GM23338 (cell line): Measurements from ENCODE around the gene DAPK2. TPM values are rescaled to one million over a fixed set of nuclear protein-coding genes. Genes with fewer than 3 reads are reported as not detected.

Experiments
- ATAC-seq: fragments of 200-7000 bp; cut with Tn5 transposase; 3 replicates; pipeline ENCODE4 v1.9.1; 2020
- DNase-seq: peaks from one replicate; pipeline ENCODE4 v3.0.0-alpha.2; 2015; ENCODE audit warnings: low spot score
- H2AFZ ChIP-seq: fragments of 200-600 bp; sonication (generic); 2 replicates; pipeline ENCODE4 v1.8.0; 2016; ENCODE audit warnings: antibody characterized with exemption, mild to moderate bottlenecking, moderate library complexity
- H3F3A ChIP-seq: fragments of 200-600 bp; sonication (generic); replicated peaks from 2 replicates; pipeline ENCODE4 v1.8.0; 2017; ENCODE audit warnings: antibody characterized with exemption, mixed run types, low read depth
- H3K27ac ChIP-seq: fragments of 200-600 bp; sonication (generic); 2 replicates; pipeline ENCODE4 v1.6.1; 2016; ENCODE audit warnings: low read depth
- H3K27me3 ChIP-seq: fragments of 200-600 bp; sonication (generic); 2 replicates; pipeline ENCODE4 v1.8.0; 2016; ENCODE audit warnings: mild to moderate bottlenecking, mixed run types, moderate library complexity; ENCODE audit not compliant: insufficient read depth
- H3K36me3 ChIP-seq: fragments of 200-600 bp; sonication (generic); 2 replicates; pipeline ENCODE4 v1.8.0; 2016; ENCODE audit warnings: mild to moderate bottlenecking; ENCODE audit not compliant: insufficient read depth
- H3K4me1 ChIP-seq: fragments of 200-600 bp; sonication (generic); 2 replicates; pipeline ENCODE4 v1.8.0; 2016; ENCODE audit warnings: mild to moderate bottlenecking, moderate library complexity; ENCODE audit not compliant: insufficient read depth
- H3K4me2 ChIP-seq: fragments of 200-600 bp; sonication (generic); 2 replicates; pipeline ENCODE4 v1.7.1; 2017; ENCODE audit warnings: mixed run types
- H3K4me3 ChIP-seq: fragments of 200-600 bp; sonication (generic); 2 replicates; pipeline ENCODE4 v1.6.1; 2016; ENCODE audit warnings: mixed run types
- H3K79me2 ChIP-seq: fragments of 200-600 bp; sonication (generic); replicated peaks from 2 replicates; pipeline ENCODE4 v1.8.0; 2017; ENCODE audit warnings: mild to moderate bottlenecking; ENCODE audit not compliant: insufficient read depth
- H3K9me2 ChIP-seq: fragments of 200-600 bp; sonication (generic); 2 replicates; pipeline ENCODE4 v1.8.0; 2017; ENCODE audit not compliant: insufficient read depth
- H4K20me1 ChIP-seq: fragments of 200-600 bp; sonication (generic); replicated peaks from 2 replicates; pipeline ENCODE4 v1.8.0; 2017; ENCODE audit warnings: mild to moderate bottlenecking; ENCODE audit not compliant: insufficient read depth
- H3K27ac Mint-ChIP-seq: 2 replicates; pipeline ENCODE4 v1.8.0; 2020; ENCODE audit warnings: inconsistent platforms, mild to moderate bottlenecking, moderate library complexity, mixed read lengths
- H3K27me3 Mint-ChIP-seq: 3 replicates; pipeline ENCODE4 v1.8.0; 2022; ENCODE audit warnings: low read depth, mild to moderate bottlenecking, moderate library complexity, mixed read lengths, inconsistent platforms; ENCODE audit not compliant: insufficient read depth, poor library complexity
- H3K36me3 Mint-ChIP-seq: 3 replicates; pipeline ENCODE4 v1.8.0; 2021; ENCODE audit warnings: low read depth, mild to moderate bottlenecking, inconsistent platforms, moderate library complexity, mixed read lengths
- H3K4me1 Mint-ChIP-seq: 3 replicates; pipeline ENCODE4 v1.8.0; 2020; ENCODE audit warnings: mild to moderate bottlenecking, inconsistent platforms, mixed read lengths
- H3K4me3 Mint-ChIP-seq: 3 replicates; pipeline ENCODE4 v1.8.0; 2021; ENCODE audit warnings: moderate library complexity, mild to moderate bottlenecking, inconsistent platforms, mixed read lengths
- H3K9me3 Mint-ChIP-seq: 3 replicates; pipeline ENCODE4 v1.8.0; 2020; ENCODE audit warnings: moderate library complexity, mild to moderate bottlenecking, inconsistent platforms, mixed read lengths
- CREB1 ChIP-seq: fragments of 250-450 bp; sonication (Bioruptor Pico); IDR thresholded peaks from 2 replicates; pipeline ENCODE4 v1.5.0; 2020; ENCODE audit warnings: low read depth, mild to moderate bottlenecking, moderate library complexity
- EZH2 ChIP-seq: fragments of 200-600 bp; sonication (generic); IDR thresholded peaks from one replicate; pipeline ENCODE4 v1.8.0; 2017; ENCODE audit warnings: antibody characterized with exemption, mild to moderate bottlenecking, low read depth; ENCODE audit not compliant: unreplicated experiment
- EZH2phosphoT487 ChIP-seq: fragments of 200-600 bp; sonication (generic); IDR thresholded peaks from one replicate; pipeline ENCODE4 v1.8.1; 2018; ENCODE audit warnings: antibody characterized with exemption; ENCODE audit not compliant: unreplicated experiment
- JUNB ChIP-seq: IDR thresholded peaks from one replicate; pipeline ENCODE4 v1.6.1; 2016; ENCODE audit warnings: antibody characterized with exemption; ENCODE audit not compliant: unreplicated experiment
- POLR2AphosphoS5 ChIP-seq: IDR thresholded peaks from 2 replicates; pipeline ENCODE4 v1.6.1; 2016; ENCODE audit warnings: antibody characterized with exemption, low read depth
- STAT1 ChIP-seq: IDR thresholded peaks from one replicate; pipeline ENCODE4 v1.6.1; 2016; ENCODE audit warnings: antibody characterized with exemption; ENCODE audit not compliant: unreplicated experiment
- ZNF114 ChIP-seq: fragments of 250-450 bp; sonication (Bioruptor Pico); IDR thresholded peaks from 2 replicates; pipeline ENCODE4 v1.5.0; 2020; ENCODE audit warnings: mild to moderate bottlenecking, moderate library complexity
- ZNF331 ChIP-seq: fragments of 250-450 bp; sonication (Bioruptor Pico); IDR thresholded peaks from 2 replicates; pipeline ENCODE4 v1.5.0; 2020; ENCODE audit warnings: low read depth, mild to moderate bottlenecking, moderate library complexity
- polyA plus RNA-seq: library from polyadenylated mRNA; unstranded; fragments of >200 nt; fragmentation: Nextera tagmentation; extraction: Ambion mirVana; gene quantifications from 2 replicates; pipeline ENCODE4 v1.2.1, GENCODE V29; 2016
- total RNA-seq: library from RNA; depleted of rRNA; stranded (reverse); fragments of >200 nt; shearing (Covaris generic); gene quantifications from 2 replicates; pipeline ENCODE4 v1.2.3, GENCODE V29; 2014
- TF ChIP-seq, protein P1 (sequence below): IDR thresholded peaks from one replicate; pipeline ENCODE4 v1.6.1; 2018; ENCODE audit warnings: antibody characterized with exemption; ENCODE audit not compliant: unreplicated experiment
- TF ChIP-seq, protein P2 (sequence below): fragments of 250-450 bp; sonication (Bioruptor Pico); IDR thresholded peaks from 2 replicates; pipeline ENCODE4 v1.5.0; 2020; ENCODE audit warnings: mild to moderate bottlenecking, moderate library complexity
- TF ChIP-seq, protein P3 (sequence below): IDR thresholded peaks from 2 replicates; pipeline ENCODE4 v1.6.1; 2016; ENCODE audit warnings: antibody characterized with exemption

Gene DAPK2
- total and polyA plus RNA-seq, 2 experiments from 2014 or later: 1.6 to 3.1 TPM

DNA sequence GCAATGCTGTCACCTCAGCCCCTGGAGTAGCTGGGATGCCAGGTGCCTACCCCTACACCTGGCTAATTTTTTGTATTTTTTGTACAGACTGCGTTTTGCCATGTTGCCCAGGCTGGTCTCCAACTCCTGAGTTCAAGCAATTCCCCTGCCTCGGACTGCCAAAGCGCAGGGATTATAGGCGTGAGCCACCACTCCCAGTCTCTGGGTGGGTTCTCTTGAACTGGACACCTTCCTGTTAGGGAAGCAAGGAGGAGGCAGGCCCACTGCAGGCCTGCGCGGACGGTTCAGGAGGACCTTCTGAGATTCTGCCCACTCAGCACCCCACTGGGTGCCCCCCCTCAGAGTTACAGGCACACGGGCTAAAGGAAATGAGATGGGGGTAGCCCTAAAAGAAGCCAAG is 138.8 kb downstream of the DAPK2 start:
- no peaks in the 10 kb centered on the region for H3K36me3 Mint-ChIP-seq
- Histone ChIP-seq H3K27ac (no peak overlapping the region), H3K36me3 (no peaks in the 10 kb centered on the region), H3F3A (no peaks in the 10 kb centered on the region), H2AFZ (no peak overlapping the region), H3K4me1 (no peaks in the 10 kb centered on the region), H3K4me2 (no peak overlapping the region), H3K9me2 (peaks cover 3% of the 10 kb centered on the region; the same call in 1 of the 2 replicates), H3K27me3 (no peaks in the 10 kb centered on the region), H3K4me3 (no peak overlapping the region), H3K79me2 (no peaks in the 10 kb centered on the region), H4K20me1 (no peaks in the 10 kb centered on the region)
- ATAC-seq (no peak), DNase-seq (no peak)
- no peak for TF ChIP-seq STAT1
- TF ChIP-seq ZNF114 (CRISPR knock-in tag): no peak
- TF ChIP-seq, protein P1, sequence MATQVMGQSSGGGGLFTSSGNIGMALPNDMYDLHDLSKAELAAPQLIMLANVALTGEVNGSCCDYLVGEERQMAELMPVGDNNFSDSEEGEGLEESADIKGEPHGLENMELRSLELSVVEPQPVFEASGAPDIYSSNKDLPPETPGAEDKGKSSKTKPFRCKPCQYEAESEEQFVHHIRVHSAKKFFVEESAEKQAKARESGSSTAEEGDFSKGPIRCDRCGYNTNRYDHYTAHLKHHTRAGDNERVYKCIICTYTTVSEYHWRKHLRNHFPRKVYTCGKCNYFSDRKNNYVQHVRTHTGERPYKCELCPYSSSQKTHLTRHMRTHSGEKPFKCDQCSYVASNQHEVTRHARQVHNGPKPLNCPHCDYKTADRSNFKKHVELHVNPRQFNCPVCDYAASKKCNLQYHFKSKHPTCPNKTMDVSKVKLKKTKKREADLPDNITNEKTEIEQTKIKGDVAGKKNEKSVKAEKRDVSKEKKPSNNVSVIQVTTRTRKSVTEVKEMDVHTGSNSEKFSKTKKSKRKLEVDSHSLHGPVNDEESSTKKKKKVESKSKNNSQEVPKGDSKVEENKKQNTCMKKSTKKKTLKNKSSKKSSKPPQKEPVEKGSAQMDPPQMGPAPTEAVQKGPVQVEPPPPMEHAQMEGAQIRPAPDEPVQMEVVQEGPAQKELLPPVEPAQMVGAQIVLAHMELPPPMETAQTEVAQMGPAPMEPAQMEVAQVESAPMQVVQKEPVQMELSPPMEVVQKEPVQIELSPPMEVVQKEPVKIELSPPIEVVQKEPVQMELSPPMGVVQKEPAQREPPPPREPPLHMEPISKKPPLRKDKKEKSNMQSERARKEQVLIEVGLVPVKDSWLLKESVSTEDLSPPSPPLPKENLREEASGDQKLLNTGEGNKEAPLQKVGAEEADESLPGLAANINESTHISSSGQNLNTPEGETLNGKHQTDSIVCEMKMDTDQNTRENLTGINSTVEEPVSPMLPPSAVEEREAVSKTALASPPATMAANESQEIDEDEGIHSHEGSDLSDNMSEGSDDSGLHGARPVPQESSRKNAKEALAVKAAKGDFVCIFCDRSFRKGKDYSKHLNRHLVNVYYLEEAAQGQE: no peak
- TF ChIP-seq CREB1: no peak
- TF ChIP-seq JUNB: no peak
- TF ChIP-seq ZNF331 (CRISPR knock-in tag): no peak
- TF ChIP-seq, protein P2, sequence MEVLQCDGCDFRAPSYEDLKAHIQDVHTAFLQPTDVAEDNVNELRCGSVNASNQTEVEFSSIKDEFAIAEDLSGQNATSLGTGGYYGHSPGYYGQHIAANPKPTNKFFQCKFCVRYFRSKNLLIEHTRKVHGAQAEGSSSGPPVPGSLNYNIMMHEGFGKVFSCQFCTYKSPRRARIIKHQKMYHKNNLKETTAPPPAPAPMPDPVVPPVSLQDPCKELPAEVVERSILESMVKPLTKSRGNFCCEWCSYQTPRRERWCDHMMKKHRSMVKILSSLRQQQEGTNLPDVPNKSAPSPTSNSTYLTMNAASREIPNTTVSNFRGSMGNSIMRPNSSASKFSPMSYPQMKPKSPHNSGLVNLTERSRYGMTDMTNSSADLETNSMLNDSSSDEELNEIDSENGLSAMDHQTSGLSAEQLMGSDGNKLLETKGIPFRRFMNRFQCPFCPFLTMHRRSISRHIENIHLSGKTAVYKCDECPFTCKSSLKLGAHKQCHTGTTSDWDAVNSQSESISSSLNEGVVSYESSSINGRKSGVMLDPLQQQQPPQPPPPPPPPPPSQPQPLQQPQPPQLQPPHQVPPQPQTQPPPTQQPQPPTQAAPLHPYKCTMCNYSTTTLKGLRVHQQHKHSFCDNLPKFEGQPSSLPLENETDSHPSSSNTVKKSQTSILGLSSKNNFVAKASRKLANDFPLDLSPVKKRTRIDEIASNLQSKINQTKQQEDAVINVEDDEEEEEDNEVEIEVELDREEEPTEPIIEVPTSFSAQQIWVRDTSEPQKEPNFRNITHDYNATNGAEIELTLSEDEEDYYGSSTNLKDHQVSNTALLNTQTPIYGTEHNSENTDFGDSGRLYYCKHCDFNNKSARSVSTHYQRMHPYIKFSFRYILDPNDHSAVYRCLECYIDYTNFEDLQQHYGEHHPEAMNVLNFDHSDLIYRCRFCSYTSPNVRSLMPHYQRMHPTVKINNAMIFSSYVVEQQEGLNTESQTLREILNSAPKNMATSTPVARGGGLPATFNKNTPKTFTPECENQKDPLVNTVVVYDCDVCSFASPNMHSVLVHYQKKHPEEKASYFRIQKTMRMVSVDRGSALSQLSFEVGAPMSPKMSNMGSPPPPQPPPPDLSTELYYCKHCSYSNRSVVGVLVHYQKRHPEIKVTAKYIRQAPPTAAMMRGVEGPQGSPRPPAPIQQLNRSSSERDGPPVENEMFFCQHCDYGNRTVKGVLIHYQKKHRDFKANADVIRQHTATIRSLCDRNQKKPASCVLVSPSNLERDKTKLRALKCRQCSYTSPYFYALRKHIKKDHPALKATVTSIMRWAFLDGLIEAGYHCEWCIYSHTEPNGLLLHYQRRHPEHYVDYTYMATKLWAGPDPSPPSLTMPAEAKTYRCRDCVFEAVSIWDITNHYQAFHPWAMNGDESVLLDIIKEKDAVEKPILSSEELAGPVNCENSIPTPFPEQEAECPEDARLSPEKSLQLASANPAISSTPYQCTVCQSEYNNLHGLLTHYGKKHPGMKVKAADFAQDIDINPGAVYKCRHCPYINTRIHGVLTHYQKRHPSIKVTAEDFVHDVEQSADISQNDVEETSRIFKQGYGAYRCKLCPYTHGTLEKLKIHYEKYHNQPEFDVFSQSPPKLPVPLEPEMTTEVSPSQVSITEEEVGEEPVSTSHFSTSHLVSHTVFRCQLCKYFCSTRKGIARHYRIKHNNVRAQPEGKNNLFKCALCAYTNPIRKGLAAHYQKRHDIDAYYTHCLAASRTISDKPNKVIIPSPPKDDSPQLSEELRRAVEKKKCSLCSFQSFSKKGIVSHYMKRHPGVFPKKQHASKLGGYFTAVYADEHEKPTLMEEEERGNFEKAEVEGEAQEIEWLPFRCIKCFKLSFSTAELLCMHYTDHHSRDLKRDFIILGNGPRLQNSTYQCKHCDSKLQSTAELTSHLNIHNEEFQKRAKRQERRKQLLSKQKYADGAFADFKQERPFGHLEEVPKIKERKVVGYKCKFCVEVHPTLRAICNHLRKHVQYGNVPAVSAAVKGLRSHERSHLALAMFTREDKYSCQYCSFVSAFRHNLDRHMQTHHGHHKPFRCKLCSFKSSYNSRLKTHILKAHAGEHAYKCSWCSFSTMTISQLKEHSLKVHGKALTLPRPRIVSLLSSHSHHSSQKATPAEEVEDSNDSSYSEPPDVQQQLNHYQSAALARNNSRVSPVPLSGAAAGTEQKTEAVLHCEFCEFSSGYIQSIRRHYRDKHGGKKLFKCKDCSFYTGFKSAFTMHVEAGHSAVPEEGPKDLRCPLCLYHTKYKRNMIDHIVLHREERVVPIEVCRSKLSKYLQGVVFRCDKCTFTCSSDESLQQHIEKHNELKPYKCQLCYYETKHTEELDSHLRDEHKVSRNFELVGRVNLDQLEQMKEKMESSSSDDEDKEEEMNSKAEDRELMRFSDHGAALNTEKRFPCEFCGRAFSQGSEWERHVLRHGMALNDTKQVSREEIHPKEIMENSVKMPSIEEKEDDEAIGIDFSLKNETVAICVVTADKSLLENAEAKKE (CRISPR knock-in tag): no peak
- TF ChIP-seq EZH2phosphoT487: no peak
- no peak for TF ChIP-seq EZH2
- TF ChIP-seq, protein P3, sequence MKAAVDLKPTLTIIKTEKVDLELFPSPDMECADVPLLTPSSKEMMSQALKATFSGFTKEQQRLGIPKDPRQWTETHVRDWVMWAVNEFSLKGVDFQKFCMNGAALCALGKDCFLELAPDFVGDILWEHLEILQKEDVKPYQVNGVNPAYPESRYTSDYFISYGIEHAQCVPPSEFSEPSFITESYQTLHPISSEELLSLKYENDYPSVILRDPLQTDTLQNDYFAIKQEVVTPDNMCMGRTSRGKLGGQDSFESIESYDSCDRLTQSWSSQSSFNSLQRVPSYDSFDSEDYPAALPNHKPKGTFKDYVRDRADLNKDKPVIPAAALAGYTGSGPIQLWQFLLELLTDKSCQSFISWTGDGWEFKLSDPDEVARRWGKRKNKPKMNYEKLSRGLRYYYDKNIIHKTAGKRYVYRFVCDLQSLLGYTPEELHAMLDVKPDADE: no peak
- no peak for TF ChIP-seq POLR2AphosphoS5
- no peaks in the 10 kb centered on the region for H3K9me3 Mint-ChIP-seq
- no peak overlapping the region for H3K27ac Mint-ChIP-seq
- H3K27me3 Mint-ChIP-seq: peaks cover 3% of the 10 kb centered on the region
- H3K4me1 Mint-ChIP-seq: peaks cover 20% of the 10 kb centered on the region
- no peak overlapping the region for H3K4me3 Mint-ChIP-seq
